ENCODE results near the gene SAFB.

GRCh38 chr19:5607318-5608275, 15.3 kb upstream of the SAFB start:
- no peak for TF ChIP-seq CTCF (IDR thresholded peaks at IDR 0.05; ENCODE audit: poor library complexity)
- TF ChIP-seq EZH2 (IDR thresholded peaks at IDR 0.05; ENCODE audit: borderline replicate concordance) = no peak
- TF ChIP-seq EZH2phosphoT487 (IDR thresholded peaks at IDR 0.05; ENCODE audit: low read depth, severe bottlenecking, unreplicated experiment) = no peak
